HFFc6 (cell line): Measurements from ENCODE around the gene PANK1. TPM values are rescaled to one million over a fixed set of nuclear protein-coding genes. Genes with fewer than 3 reads are reported as not detected.

Source experiments
- DNase-seq: peaks from one replicate; pipeline ENCODE4 v3.0.0-alpha.2; 2018
- H3K27ac Mint-ChIP-seq: 2 replicates; pipeline ENCODE4 v1.8.0; 2020; ENCODE audit warnings: mild to moderate bottlenecking, mixed read lengths
- H3K27me3 Mint-ChIP-seq: 2 replicates; pipeline ENCODE4 v1.8.0; 2021; ENCODE audit warnings: mild to moderate bottlenecking, moderate library complexity, mixed read lengths; ENCODE audit not compliant: insufficient read depth
- H3K36me3 Mint-ChIP-seq: 2 replicates; pipeline ENCODE4 v1.8.0; 2021; ENCODE audit warnings: low read depth, mixed read lengths
- H3K4me1 Mint-ChIP-seq: 2 replicates; pipeline ENCODE4 v1.8.0; 2020; ENCODE audit warnings: low read depth, mixed read lengths
- H3K4me3 Mint-ChIP-seq: 2 replicates; pipeline ENCODE4 v1.8.0; 2020; ENCODE audit warnings: mild to moderate bottlenecking, moderate library complexity, mixed read lengths
- H3K9me3 Mint-ChIP-seq: 2 replicates; pipeline ENCODE4 v1.8.0; 2020; ENCODE audit warnings: mild to moderate bottlenecking, mixed read lengths
- total RNA-seq, 6 experiments: library from RNA; stranded (reverse); fragmentation: NEBNext Ultra II Directional; extraction: Animal tissue kit (Norgen Biotek cat#: 25700); gene quantifications; 2 replicates in 1 of 6; 3 replicates in 5 of 6; pipeline ENCODE4 v1.2.3, GENCODE V29; 2021
- TF ChIP-seq, protein P1 (sequence below): fragments of 200-600 bp; sonication (generic); IDR thresholded peaks from 2 replicates; pipeline ENCODE4 v1.5.0; 2021; ENCODE audit warnings: antibody characterized with exemption, mild to moderate bottlenecking

PANK1 gene
- total RNA-seq, 6 experiments from 2014 or later = 3.8 to 4.7 (median 4.3) TPM

DNA sequence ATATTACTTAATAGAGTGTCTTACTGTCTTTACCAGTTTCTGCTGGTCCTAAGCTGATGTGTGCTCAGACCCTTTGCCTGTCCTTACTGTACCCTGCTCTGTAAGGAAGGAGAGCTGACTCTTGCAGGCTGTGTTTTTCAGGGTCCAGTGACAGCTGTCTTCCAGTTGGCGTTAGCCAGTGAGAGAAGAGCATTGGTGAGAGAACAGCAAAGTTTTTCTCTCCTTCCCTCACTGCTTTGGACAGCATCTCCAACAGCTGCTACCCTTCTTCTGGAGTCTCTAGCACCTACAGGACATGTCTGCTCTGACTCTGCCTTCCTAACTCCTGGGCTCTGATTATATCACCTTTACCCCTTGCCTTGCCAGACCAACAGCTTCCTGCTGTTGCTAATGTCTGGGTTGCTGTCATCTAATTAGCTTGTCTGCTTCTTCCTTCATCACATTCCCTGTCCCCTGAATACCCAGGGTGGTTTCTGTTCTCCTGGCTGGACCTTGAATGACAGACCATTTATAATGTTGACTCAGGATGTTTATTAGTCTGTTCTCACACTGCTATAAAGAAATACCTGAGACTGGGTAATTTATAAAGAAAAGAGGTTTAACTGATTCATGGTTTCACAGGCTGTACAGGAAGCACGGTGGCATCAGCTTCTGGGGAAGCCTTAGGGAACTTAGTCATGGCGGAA is 23.5 kb upstream of the PANK1 start:
- no peak for DNase-seq
- no peak overlapping the region for H3K4me3 Mint-ChIP-seq
- H3K27ac Mint-ChIP-seq = no peak overlapping the region
- no peaks in the 10 kb centered on the region for H3K36me3 Mint-ChIP-seq
- TF ChIP-seq, protein P1, sequence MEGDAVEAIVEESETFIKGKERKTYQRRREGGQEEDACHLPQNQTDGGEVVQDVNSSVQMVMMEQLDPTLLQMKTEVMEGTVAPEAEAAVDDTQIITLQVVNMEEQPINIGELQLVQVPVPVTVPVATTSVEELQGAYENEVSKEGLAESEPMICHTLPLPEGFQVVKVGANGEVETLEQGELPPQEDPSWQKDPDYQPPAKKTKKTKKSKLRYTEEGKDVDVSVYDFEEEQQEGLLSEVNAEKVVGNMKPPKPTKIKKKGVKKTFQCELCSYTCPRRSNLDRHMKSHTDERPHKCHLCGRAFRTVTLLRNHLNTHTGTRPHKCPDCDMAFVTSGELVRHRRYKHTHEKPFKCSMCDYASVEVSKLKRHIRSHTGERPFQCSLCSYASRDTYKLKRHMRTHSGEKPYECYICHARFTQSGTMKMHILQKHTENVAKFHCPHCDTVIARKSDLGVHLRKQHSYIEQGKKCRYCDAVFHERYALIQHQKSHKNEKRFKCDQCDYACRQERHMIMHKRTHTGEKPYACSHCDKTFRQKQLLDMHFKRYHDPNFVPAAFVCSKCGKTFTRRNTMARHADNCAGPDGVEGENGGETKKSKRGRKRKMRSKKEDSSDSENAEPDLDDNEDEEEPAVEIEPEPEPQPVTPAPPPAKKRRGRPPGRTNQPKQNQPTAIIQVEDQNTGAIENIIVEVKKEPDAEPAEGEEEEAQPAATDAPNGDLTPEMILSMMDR = no peak
- peaks cover 7% of the 10 kb centered on the region for H3K27me3 Mint-ChIP-seq
- peaks cover 19% of the 10 kb centered on the region for H3K4me1 Mint-ChIP-seq
- no peaks in the 10 kb centered on the region for H3K9me3 Mint-ChIP-seq

DNA sequence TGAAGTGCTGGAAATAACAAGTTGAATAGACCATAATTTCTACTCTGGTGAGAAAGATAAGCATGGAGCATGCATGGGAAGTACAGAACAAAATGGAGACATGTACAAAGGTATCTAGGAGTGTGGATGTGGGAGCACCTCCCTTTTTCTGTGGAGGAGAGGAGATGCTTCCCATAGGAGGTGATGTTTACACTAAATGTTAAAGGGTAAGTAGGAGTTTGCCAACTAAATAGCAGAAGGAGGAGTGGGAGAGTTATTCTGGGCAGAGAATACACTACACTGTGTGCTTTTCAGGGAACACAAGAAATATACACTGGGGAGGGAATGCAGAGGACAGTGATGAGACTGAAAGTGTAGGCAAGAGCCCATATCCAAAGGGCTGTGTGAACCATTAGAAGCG is 21.1 kb upstream of the PANK1 start:
- no peak overlapping the region for H3K27ac Mint-ChIP-seq
- TF ChIP-seq, protein P1 = no peak
- H3K4me3 Mint-ChIP-seq = no peak overlapping the region
- H3K9me3 Mint-ChIP-seq = no peaks in the 10 kb centered on the region
- DNase-seq = no peak
- H3K27me3 Mint-ChIP-seq = peaks cover 7% of the 10 kb centered on the region
- no peaks in the 10 kb centered on the region for H3K36me3 Mint-ChIP-seq
- H3K4me1 Mint-ChIP-seq = peaks cover 16% of the 10 kb centered on the region

DNA sequence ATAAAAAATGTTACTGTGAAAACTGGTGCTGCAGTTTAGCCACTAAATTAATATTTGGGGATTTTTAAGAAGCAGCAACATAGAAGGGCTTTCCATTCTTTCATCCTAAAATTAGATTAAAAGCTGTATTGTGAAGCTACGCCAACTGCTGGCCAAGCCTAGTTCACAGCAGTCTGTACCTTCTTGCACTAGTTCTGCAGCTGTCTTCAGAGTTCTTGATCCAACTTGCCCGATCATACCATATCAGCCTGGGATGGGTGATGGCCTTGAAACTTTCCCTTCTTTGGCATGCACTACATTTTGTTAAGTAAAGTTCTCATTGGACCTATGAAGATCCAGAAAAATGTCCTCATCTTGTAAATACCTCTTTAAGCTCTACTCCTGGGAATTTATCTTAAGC is 20.3 kb upstream of the PANK1 start:
- Mint-ChIP-seq H3K4me1 (peaks cover 8% of the 10 kb centered on the region), H3K27ac (no peak overlapping the region), H3K4me3 (no peak overlapping the region), H3K9me3 (no peaks in the 10 kb centered on the region), H3K27me3 (peaks cover 7% of the 10 kb centered on the region), H3K36me3 (no peaks in the 10 kb centered on the region)
- TF ChIP-seq, protein P1 = no peak
- no peak for DNase-seq

DNA sequence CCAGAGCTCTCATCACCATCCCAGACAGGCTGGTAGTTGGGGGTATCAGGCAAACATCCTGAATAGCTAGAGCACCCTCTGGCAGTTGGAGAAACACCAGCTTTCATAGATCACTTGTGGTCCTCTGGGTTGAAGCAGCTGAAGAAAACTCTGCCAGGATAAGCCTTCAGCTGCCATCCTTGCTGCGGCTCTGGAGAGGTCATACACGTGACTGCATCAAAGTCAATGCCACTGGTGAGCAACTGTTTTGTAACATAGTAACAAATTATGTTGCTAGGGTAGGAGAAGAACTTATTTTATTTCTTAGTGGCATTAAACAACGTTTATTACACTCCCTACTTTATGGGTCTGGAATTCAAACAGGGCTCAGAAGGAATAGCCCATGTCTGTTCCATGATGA is 19.2 kb upstream of the PANK1 start:
- Mint-ChIP-seq H3K9me3 (no peaks in the 10 kb centered on the region), H3K4me1 (peaks cover 14% of the 10 kb centered on the region), H3K27me3 (peaks cover 7% of the 10 kb centered on the region), H3K36me3 (no peaks in the 10 kb centered on the region), H3K27ac (no peak overlapping the region), H3K4me3 (no peak overlapping the region)
- no peak for DNase-seq
- TF ChIP-seq, protein P1 = no peak

DNA sequence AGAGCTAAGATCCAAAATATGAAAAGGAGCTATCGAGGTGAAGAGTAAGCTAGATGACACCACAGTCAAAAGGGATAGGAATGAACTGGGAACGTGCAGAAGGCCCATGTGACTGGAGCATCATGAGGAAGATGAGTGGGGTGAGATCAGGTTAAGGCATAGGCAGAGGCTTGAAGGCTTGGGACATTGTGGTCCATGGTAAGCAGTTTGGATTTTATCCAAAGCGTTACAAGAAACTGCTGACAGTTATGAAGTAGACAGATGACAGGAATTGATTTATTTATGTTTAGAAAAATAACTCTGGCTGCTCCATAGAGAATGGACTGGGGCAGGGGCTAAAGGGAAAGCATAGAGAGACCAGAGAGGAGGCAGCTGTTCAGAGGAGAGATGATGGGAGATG is 18.1 kb upstream of the PANK1 start:
- no peak for DNase-seq
- H3K4me3 Mint-ChIP-seq = no peak overlapping the region
- TF ChIP-seq, protein P1 = no peak
- H3K36me3 Mint-ChIP-seq = no peaks in the 10 kb centered on the region
- no peaks in the 10 kb centered on the region; the same call in 1 of the 2 replicates for H3K27me3 Mint-ChIP-seq
- no peak overlapping the region for H3K27ac Mint-ChIP-seq
- H3K4me1 Mint-ChIP-seq = peaks cover 17% of the 10 kb centered on the region
- no peaks in the 10 kb centered on the region for H3K9me3 Mint-ChIP-seq
